Esophagus mucosa (tissue), 1 donor: ENCODE results near the gene CIRBP. TPM values are rescaled to one million over a fixed set of nuclear protein-coding genes. Genes with fewer than 3 reads are reported as not detected.
"Not testable (repeated sequence)": the region's sequence is repeated elsewhere in the genome, so short reads cannot be mapped to it uniquely, and the experiment has no call there.

Experiments
- ATAC-seq: fragments of 200-7000 bp; cut with Tn5 transposase; one replicate; pipeline ENCODE4 v1.9.1; 2020
- total RNA-seq: library from RNA; stranded (reverse); gene quantifications from one replicate; pipeline ENCODE4 v1.2.4, GENCODE V29; 2023
- donor health status: DM: yes; HTN: yes; CAD: no.

The CIRBP gene
- total RNA-seq, 1 donor from 2014 or later = 172 TPM

DNA sequence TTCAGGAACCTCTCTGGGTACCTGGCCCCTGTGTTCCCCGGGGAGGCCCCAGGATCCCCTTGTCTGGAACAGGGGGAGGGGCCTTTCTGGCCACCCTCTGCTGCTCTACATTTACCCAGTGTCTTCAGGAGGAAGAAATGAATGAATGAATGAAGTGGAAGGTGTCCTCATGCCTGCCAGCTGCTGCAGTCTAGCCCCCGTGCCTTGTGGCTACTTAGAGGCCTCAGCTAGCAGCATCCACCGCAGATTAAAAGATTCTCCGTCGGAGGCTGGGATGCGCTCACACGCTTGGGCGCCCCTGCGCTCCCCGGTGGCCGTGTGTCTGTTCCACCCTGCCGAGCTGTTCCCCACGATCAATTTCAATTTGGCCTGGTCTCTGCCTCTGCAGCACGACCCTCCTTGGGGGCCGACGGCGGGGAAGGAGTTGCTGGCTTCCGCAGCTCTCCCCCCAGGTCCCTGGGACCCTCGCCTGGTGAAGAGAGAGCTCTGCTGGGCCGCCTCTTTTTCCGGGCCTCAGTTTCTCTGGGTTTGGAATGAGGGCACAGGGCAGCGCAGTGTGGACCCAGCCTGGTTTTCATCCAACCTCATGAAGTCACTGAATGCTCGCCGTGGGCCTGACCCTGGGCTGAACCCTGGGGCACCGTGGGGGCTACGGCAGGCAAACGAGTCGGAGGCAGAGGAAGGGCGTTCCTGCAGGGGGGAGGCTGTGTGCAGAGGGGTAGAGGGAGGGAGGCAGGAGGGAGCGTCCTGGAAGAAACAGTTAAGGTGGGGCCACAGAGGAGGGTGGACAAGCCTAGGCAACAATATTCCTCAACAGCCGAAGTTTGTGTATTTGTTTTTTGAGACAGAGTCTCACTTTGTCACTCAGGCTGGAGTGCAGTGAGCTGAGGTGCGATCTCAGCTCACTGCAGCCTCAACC lies 44.8 kb downstream of the CIRBP start:
- peak; percentile 13 for ATAC-seq

DNA sequence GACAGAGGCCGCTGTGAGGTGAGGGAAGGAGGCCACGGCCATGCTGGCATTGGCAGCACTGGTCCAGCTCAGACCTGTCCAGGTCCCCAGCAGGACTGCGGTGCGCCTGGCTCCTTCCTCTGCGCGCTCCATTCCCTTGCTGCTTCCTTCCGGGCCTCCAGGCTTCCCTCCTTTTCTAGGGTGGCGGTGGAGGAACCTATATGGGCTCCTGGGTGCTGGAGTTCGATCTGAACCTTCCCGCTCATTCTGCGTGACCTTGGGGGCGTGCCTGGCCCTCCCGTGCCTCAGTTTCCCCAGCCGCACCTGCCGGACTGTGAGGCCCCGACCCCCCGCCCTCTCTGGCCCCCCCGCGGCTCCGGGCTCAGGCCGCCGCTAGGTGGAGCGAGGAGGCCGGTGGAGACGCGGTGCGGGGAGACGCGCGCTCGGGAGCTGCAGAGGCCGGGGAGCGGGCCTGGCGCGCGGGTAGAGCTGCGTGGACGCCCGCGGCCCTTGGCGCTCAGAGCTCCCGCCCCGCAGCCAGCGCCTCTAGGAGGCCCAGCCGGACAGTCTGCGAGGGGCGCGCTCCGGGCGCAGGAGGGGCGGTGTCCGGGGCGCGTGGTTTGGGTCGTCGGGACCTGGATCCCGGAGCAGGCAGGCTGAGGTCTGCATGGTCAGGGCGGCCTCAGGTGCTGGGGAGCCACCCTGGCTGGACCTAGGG lies 46.5 kb downstream of the CIRBP start:
- peak; percentile 54 for ATAC-seq

DNA sequence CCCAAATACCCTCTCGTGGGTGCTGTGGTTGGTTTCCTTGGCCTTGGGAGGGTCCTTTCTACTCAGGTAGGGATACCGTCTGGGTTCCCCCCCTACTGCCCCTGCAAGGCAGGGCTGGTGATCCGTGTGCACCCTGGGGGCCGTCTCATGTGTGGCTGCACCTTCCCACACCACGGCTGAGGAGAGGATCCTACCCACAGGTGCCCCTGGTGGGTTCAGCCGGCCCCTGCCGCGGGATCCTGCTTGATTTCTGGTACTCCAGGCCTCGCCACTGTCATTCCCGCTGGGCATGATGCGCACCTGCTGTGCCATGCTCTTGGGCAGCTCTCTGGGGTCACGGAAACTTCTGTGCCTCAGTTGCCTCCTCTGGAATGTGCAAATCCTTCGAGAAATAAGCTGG lies 47.3 kb downstream of the CIRBP start:
- no peak for ATAC-seq

DNA sequence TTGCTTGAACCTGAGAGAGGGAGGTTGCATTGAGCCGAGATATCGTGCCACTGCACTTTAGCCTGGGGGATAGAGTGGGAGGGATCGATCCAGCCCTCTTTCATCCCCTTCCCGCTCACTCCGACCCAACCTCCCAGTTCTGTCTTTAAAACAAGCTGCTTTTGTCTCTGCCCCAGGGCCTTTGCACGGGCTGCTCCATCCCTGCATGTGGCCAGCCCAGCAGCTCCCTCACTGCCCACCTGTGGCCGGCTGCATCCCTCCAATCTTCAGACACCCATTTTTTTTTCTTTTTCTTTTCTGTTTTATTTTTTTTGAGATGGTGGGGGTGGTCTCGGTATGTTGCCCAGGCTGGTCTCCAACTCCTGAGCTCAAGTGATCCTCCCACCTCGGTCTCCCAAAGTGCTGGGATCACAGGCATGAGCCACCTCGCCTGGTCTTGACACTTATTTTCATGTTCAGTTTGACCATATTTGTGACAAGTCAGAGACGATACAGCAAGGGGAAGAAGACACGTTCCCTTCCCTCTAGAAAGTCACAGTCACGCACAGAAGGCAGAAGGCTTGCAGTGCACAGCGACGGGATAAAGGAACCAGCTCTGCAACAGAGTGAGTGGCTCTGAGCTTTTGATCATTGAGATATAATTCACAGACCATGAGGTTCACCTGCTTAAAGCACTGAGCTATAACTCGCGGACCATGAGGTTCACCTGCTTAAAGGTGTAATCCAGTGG lies 48.3 kb downstream of the CIRBP start:
- no peak for ATAC-seq

DNA sequence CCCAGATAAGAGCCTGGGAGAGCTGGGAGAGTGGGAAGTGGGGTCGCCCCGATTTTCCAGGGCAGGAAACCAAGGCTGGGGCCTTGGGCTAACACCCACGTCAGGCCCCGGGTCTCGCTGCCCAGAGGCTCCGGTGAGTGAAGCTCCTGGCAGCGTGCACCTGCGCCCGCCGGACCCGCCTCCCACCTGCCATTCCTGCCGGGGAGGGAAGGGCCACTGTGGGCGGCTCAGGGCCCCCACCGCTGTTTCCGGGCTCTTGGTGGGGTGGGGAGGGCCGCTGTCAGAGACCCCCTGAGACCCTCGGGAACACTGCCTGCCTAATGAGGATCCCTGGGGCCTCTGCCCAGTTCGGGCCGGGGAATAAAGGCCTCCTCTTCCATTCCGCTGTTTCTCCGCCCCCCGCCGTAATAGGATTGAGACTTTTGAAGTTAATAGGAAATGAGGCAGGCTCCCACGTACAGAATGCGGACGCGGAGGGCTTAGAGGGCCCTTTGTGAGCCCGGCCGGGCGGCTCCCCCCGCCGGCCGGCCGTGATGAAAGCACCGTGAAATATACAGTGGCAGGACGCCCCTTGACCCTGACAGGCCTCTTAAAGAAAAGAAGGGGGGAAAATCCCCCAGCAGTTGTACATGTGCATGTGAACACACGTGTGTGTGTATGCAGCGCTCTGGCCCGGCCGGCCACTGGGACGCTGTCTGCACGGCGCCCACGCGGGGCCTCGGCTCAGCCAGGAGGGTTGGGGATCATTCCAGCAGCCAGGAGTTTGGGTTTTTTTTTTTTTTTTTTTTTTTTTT lies 49.7 kb downstream of the CIRBP start:
- no peak for ATAC-seq

DNA sequence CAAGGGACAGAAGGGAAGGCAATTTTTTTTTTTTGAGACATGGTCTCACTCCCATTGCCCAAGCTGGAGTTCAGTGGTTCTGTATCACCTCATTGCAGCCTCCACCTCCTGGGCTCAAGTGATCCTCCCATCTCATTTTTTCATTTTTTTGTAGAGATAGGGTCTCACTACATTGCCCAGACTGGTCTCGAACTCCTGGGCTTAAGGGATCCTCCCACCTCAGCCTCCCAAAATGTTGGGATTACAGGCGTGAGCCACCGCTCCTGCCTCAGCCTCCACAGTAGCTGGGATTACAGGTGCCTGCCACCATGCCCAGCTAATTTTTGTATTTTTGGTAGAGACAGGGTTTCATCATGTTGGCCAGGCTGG lies 51.1 kb downstream of the CIRBP start:
- ATAC-seq = not testable (repeated sequence)

DNA sequence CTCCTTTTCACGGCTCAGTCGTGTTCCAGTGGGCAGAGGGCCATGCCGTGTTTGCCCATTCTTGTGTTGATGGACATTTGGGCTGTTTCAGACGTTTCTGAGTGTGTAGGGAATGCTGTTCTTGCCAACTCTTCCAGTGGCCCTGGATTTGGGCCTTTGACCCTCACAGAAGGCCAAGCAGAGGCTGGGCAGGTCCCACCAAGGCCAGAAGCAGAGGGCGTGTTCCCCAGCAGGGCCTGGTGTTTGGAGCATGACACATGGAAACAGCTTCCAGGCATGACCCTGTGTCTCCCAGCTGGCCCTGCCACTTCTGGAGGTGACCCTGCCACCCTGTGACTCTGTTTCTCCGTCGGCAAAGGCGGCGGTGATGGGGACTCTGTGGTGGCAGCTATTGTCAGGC lies 52.4 kb downstream of the CIRBP start:
- ATAC-seq = no peak

DNA sequence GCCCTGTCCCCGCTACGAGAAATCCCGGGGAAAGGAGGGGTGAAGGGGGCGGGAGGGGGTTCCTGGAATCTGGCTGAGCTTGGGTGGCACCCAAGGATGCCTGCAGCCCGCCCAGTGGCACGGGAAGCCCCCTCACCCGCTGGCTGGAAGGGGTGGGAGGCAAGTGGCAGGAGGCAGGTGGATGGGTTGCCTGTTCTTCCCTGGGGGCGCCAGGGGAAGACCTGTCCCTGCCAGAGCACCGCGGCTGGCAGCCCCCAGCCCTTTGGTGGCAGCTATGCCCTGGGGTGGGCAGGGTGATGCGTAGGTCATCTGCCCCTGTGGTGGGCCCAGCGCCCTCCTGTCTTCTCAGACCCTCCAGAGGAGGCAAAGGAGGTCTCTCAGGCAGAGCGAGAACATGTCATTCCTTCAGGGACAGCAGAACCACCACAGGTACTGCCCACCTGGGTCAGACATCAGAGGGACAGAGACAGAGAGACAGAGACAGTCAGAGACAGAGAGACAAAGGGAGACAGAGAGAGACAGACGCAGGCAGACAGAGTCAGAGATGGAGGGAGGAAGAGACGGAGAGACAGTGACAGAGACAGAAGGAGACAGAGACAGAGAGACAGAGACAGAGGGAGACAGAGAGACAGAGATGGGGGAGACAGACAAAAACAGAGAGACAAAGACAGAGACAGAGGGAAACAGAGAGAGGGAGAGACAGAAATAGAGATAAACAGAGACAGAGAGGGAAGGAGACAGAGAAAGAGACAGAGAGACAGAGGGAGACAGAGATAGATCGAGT lies 53.3 kb downstream of the CIRBP start:
- ATAC-seq = no peak

DNA sequence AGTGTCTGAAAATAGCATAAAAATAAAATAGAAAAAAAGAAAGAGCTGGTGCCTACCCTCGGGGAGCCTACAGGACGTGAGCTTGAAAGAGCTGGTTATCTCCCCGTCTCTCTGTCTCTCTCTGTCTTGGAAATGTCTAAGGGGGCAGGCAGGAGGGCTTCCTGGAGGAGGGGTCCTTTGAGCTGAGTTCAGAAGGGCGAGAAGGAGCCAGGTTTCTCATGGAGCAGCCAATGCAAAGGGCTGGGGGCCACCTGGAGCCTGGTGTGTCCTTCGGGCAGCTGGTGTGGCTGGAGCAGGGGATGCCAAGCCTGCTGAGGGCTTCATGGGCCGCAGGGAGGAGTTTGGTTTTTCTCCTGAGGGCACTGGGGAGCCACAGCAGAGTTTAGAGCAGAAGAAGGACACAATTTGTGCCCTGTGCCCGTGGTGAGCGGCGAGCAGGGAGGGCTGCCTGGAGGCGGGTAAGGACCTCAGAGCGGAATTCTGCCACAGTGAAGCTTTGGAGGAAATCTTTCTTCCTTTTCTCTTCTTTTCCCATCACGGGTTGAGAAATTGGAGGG lies 55.2 kb downstream of the CIRBP start:
- no peak for ATAC-seq

Other genes with a start within 250 kb of the CIRBP start
- 72.3 TPM for gene TMEM259, start 248.2 kb upstream of the CIRBP start, total RNA-seq
- gene RNU6-2, start 247.8 kb upstream of the CIRBP start, total RNA-seq = not detected
- 183 TPM for gene CNN2, start 242.7 kb upstream of the CIRBP start, total RNA-seq
- gene ABCA7, start 229.2 kb upstream of the CIRBP start, total RNA-seq = 24.8 TPM
- 5.1 TPM for gene ARHGAP45, start 202.2 kb upstream of the CIRBP start, total RNA-seq
- gene POLR2E, start 174.0 kb upstream of the CIRBP start, total RNA-seq = 139 TPM
- 138 TPM for gene GPX4, start 165.3 kb upstream of the CIRBP start, total RNA-seq
- gene SBNO2, start 95.1 kb upstream of the CIRBP start, total RNA-seq = 67.5 TPM
- 35.0 TPM for gene STK11, start 63.6 kb upstream of the CIRBP start, total RNA-seq
- gene CBARP, start 31.3 kb upstream of the CIRBP start, total RNA-seq = 2.0 TPM
- gene ATP5F1D, start 27.6 kb upstream of the CIRBP start, total RNA-seq = 251 TPM
- 99.3 TPM for gene MIDN, start 20.7 kb upstream of the CIRBP start, total RNA-seq
- gene FAM174C, start 6.2 kb downstream of the CIRBP start, total RNA-seq = 41.2 TPM
- 0.40 TPM for gene EFNA2, start 16.5 kb downstream of the CIRBP start, total RNA-seq
- gene NDUFS7, start 114.6 kb downstream of the CIRBP start, total RNA-seq = 120 TPM
- 19.2 TPM for gene GAMT, start 132.2 kb downstream of the CIRBP start, total RNA-seq
- gene DAZAP1, start 138.3 kb downstream of the CIRBP start, total RNA-seq = 91.6 TPM
- 1,167 TPM for gene RPS15, start 169.1 kb downstream of the CIRBP start, total RNA-seq
- gene APC2, start 180.8 kb downstream of the CIRBP start, total RNA-seq = 0.48 TPM
- 19.2 TPM for gene C19orf25, start 209.9 kb downstream of the CIRBP start, total RNA-seq
- 1.2 TPM for gene PCSK4, start 221.0 kb downstream of the CIRBP start, total RNA-seq
- gene REEP6, start 221.8 kb downstream of the CIRBP start, total RNA-seq = 8.5 TPM
- gene ADAMTSL5, start 243.7 kb downstream of the CIRBP start, total RNA-seq = 6.7 TPM